Measurements from ENCODE around the gene ECM1. TPM values are rescaled to one million over a fixed set of nuclear protein-coding genes. Genes with fewer than 3 reads are reported as not detected.

ECM1 gene
- total RNA-seq = under 0.01 TPM in 2 replicates

DNA sequence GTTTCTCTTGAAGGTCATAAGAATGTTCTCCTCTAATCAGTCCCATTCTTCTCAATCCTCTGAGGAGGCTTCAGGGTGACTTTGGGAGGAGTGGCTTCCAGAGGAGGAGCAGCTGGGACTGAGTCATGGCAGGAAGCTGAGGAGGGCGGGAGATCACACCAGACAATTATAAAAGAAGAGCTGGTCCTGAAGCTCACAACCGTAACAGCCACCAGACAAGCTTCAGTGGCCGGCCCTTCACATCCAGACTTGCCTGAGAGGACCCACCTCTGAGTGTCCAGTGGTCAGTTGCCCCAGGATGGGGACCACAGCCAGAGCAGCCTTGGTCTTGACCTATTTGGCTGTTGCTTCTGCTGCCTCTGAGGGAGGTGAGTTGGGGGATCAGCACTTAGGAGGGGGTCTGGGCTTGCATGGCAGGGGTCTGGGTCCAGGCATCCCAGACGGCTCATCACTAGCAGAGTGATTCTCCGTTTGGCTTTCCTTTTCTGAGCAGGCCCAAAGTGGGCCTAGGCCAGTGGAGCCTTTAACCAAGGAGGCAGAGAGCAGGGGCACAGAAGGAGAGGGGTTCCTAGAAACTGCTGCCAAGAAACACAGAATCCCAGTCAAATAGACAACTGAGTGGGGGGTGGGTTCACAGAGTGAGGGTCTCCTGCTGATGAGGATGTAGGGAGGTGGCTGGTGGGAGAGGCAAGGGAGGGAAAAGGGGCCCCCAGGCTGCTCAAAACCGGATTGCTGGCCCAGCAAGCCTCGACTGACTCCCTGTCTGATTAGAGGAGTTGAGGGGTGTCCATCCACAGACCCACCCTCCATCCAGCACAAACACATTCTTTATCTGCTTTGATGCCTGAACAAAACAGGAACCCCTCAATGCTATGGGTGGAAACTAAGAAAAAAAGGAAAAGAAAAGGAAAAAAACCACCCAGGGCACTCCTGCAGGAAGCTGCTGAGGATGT is at the start of gene ECM1:
Gene ECM1, plus strand, starts transcription at position 198 of the 953 bp plus-strand sequence. Its CDS starts 101 bp downstream, at position 299.
- DNase-seq (ENCODE audit: low read depth in 2 of 2) = peak in 1 of 2 donors; percentile 72

DNA sequence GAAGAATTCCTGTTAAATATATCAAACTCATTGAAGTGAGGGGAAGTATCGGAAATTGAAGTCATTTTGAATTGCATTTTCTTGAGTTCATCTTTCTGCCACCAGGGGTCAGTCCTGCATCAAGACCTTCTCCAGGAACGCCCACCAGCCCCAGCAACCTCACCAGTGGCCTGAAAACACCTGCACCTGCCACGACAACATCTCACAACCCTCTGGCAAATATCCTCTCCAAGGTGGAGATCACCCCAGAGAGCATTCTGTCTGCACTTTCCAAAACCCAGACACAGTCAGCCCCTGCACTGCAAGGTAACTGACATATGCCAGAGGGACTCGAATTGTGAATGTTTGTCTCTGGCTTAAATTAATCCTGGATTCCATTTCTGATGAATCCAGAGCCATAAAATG is 43.5 kb upstream of the ECM1 start:
- DNase-seq (ENCODE audit: low read depth in 2 of 2) = peak; percentile 45 to 72

DNA sequence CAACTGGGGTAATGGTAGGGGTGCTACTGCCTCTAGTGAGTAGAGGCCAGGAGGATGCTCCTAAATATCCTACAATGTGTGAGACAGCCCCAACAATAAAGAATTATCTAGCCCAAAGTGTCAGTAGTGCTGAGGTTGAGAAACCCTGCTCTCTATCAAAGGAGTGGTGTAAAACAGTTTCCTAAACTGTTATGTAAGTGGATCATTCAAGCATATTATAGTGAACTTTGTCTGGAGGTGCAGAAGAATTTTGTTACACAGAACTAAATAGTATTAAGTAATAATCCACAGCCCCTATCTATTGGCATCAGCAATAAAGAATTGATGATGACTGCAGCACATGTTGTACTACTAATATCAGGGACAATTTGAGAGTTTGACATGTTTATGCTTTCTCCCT is 40.9 kb upstream of the ECM1 start:
- DNase-seq (ENCODE audit: low read depth in 2 of 2) = no peak

DNA sequence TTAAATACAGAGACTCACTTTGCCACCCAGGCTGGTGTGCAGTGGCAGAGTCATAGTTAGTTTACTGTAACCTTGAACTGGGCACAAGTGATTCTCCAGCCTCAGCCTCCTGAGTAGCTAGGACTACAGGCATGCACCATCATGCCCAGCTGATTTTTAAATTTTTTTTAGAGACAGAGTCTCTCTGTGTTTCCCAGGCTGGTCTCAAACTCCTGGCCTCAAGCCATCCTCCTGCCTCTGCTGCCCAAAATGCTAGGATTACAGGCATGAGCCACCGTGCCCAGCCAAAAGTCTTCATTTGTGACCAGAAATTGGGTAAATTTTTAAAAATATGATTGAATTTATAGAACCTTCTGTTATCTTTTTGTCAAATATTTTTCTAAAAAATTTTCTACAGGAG is 38.6 kb upstream of the ECM1 start:
- DNase-seq (ENCODE audit: low read depth in 2 of 2) = no peak

DNA sequence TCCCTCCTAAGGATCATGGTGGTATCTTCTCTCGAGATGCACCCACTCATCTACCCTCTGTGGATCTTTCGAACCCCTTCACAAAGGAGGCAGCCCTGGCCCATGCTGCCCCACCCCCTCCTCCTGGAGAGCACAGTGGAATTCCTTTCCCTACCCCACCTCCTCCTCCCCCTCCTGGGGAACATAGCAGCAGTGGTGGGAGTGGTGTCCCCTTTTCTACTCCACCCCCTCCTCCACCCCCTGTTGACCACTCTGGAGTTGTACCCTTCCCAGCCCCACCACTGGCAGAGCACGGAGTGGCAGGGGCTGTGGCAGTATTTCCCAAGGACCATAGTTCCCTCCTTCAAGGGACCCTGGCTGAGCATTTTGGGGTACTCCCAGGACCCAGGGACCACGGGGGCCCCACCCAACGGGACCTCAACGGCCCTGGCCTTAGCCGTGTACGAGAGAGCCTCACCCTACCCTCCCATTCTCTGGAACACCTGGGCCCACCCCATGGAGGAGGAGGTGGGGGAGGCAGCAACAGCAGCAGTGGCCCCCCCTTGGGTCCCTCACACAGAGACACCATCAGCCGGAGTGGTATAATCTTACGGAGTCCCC is 35.2 kb upstream of the ECM1 start:
- DNase-seq (ENCODE audit: low read depth in 2 of 2) = no peak

DNA sequence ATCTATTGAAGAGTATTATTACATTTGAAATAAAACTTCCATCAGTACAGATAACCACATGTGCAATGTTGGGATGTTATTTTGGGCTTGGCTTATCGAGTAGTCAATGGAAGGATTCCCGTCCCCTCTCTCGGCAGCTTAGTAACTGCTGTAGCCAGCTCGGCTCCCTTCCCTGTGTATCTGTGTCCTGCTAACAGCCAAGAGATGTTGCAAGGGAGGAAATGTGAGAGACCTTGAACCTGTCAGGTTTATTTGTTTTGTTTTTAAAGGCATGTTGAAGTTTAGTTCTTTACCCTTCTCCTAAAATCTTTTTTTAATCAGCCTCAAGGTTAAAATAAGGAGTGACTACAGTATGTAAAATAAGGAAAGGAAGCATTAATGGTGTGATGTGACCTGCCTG is 34.2 kb upstream of the ECM1 start:
- DNase-seq (ENCODE audit: low read depth in 2 of 2) = no peak

DNA sequence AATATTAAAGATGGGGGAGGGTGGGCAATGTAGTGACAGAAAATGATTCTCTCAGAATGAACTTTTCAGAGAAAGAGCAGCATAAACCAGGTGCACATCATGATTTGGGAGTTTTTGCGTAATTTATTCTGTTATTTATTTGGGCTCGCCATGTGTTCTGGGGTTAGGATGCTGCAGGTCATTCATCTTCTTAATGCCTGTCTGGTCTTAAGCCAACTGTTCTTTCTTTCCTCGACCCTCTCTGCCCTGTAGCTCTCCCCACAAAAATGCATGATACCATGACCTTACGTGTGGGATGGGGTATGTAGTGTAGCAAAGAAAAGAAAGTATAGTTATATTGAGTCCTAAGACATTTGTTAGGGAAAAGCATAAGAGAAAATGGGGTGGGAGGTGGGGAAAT is 33.0 kb upstream of the ECM1 start:
- DNase-seq (ENCODE audit: low read depth in 2 of 2) = no peak

DNA sequence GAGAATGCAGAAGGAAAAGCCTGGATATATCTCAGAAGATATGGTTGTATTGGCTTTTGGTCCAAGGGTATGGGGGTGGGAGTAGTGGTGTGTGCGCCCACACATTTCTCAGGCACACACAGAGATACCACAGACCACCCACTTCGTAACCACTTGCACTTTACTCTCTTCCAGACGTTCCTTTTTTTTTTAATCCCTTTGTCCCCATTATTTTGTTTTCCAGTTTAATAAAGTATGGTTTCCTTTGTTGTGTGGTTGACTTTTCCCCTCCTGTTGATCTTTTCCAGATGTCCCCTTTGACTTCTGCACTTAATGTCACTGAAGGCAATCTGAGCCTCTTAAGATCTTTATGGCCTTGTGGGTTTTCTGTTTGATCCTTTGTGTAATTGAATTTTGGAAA is 31.2 kb upstream of the ECM1 start:
- no peak for DNase-seq (ENCODE audit: low read depth in 2 of 2)

DNA sequence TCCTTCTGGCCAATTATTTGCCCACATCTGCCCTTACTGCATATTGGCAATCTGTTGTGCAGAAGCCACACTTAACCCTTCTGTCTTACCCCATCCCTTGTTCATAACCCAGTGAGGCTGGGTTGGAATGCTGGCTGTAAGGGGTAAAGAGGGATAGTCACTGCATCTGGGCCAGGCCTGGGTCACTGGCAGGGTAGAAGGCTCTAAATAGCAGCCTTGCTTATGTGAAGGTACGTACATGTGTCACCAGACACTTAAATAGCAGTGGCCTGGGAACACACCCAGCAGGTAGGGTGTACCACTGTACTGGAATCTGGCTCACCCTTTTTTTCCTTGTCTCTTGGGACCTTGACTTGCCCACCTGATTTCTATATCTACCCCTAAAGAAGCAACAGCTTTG is 30.6 kb upstream of the ECM1 start:
- DNase-seq (ENCODE audit: low read depth in 2 of 2) = no peak

DNA sequence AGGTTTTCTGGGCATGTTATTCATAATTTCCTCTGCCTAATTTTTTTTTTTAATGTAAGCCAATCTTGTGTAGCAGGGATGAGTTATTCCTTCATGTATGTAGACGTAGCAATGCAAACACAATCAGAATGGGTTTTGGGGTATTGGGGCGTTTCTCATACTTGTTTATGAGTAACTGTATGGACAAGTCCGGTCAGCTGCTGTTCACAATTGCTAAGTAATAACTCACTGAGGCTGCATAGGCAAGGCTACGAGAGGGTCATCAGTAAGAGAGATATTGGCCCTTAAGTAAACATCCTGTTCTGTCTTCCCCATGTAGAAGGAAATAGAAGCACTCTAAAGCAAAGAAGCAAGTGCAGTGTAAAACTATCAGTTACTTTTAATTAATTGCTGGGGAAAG is 30.2 kb upstream of the ECM1 start:
- DNase-seq (ENCODE audit: low read depth in 2 of 2) = peak in 1 of 2 donors; percentile 21

DNA sequence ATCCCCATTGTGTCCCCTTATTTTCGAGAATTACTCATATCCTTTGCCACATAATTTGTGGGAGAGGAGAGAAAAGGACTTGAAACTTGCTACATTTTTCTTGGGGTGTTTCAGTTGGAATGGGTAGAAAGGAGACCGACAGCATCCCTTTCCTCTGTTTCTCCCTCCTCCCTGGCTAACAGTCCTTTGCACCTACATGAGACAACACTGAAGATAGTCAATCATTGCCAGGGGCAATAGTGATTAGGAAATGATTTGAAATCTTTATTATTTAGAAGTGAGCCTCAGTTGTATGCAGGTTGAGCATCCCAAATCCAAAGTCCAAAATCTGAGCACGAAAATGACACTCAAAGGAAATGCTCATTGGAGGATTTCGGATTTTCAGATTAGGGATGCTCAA is 28.5 kb upstream of the ECM1 start:
- DNase-seq (ENCODE audit: low read depth in 2 of 2) = no peak

DNA sequence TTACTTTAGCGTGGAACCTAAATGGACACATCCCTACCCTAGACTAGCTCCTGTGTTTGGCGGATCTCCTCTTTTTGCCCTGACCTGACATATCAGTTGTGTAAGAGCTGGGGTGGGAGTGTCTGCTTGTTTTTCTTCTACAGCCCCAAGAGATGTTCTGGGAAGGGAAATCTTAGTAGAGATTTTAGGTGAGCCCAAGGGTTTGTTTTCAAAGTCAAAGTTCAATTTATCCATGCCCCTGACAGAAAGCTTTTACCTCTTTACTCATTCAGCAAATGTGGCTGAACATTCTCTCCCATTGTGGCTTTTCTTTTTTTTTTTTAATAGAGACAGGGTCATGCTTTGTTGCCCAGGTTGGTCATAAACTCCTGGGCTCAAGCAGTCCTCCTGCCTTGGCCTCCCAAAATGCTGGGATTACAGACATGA is 28.0 kb upstream of the ECM1 start:
- no peak for DNase-seq (ENCODE audit: low read depth in 2 of 2)

DNA sequence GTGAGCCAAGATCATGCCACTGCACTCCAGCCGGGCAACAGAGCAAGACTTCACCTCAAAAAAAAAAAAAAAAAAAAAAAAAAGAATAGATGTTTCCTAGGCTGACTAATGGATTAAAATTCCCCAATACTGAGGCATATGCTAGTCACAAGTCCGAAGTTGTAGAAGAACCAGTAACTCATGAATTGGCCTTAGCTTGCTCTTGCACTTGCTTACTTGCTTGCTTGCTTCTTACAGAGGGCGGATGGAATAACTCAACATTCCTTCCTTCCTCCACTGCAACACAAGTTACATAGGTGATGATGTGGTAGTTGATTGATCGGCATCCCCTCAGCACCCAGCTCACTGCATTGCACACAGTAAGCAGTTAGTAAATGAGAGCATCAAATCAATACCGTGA is 23.5 kb upstream of the ECM1 start:
- no peak for DNase-seq (ENCODE audit: low read depth in 2 of 2)

DNA sequence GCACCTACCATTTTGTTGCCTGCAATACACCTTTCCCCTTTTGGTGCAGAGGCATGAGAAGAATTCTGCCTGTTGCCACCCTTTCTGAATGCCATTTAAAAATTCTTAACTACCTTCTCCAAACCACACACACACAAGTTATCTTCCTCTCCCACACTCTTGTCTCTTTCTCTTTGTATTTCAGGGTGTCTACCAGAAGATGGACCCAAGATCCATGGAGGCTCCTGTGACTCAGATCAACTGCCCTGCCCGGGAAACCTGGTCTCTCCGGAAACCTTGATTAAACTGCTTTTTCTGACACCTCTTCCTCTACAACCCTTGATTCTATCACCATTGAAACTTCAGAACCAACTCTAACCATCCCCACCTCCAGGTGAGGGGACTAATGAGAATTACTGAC is 23.0 kb upstream of the ECM1 start:
- peak in 1 of 2 donors; percentile 13 for DNase-seq (ENCODE audit: low read depth in 2 of 2)

DNA sequence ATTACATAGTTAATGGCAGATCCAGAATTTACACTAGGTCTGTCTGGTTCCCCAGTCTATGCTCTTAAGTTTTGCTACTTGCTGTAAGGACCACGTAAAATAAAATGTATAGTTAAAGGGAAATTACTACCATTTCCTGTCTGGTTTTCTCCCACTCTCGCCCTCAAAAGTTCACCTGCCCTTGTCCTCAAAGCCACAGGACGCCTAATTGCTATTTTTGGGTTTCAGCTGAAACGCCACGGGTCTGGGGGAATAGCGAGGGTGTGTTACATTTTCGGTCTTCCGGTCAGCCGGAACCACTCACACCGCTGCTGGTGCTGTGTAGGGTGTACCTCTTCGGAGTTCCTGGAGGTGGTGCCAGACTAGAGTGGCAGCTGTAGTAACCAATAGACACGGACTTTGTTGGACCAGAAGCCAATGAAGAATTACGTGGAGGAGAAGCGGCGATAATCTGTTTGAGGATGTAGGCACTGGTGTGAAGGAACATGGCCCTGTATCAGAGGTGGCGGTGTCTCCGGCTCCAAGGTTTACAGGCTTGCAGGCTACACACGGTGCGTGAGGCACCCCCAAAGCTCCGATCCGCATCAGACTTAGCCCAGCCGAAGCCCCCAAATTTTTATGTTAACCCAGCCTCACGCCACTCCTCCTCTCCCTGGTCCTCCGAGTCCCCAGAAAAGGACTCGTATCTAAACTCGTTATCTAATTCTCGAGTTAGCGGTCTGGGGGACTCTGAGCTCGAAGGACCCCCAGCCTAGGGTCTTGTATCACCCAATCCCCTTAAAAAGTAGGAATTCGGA is 20.7 kb upstream of the ECM1 start, which contains the start of gene TARS2:
Gene TARS2, plus strand, starts transcription at position 454 of the 797 bp plus-strand sequence. Its CDS starts 32 bp downstream, at position 486.
- peak; percentile 98 to 99 for DNase-seq (ENCODE audit: low read depth in 2 of 2)

DNA sequence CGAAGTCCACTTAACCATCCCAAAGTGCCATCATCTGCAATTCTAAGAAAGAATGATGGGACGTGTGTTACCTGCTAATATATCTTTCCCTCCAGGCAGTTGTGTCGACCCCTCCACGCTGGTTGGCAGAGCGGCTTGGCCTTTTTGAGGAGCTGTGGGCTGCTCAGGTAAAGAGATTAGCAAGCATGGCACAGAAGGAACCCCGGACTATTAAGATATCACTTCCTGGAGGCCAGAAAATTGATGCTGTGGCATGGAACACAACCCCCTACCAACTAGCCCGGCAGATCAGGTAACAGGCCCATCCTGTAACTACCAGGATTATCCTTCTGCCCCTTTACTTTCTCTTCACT is 20.2 kb upstream of the ECM1 start:
- no peak for DNase-seq (ENCODE audit: low read depth in 2 of 2)

DNA sequence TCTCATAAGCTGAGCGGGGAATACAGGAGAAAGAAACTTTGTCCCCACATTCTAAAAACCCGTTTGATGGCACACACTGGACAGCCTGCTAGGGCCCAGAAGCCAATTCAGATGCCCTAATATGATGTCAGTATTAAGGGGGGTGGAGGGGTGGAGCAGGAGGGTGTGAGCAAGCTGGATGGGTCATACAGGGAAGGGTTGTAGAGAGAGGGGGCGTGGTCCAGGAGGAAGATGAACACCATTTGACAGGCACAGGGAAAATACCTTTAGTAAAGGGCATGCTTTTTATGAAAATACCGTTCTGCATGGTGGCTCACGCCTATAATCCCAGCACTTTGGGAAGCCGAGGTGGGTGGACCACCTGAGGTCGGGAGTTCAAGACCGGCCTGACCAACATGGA is 14.7 kb upstream of the ECM1 start:
- DNase-seq (ENCODE audit: low read depth in 2 of 2) = no peak

DNA sequence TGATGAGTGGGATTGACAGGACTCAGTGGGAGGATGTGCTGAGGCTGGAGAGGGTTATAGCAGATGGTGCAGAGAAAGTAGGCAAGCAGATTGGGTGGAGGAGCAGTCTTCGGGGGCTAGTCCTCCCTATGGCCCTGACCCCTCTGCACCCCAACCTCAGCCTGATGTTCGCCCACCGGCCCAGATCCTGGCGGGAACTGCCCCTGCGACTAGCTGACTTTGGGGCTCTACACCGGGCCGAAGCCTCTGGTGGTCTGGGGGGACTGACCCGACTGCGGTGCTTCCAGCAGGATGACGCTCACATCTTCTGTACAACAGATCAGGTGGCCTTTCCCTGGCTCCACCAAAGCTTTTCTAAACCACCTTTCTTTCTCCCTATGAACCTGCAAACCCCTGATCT is 9.6 kb upstream of the ECM1 start:
- no peak for DNase-seq (ENCODE audit: low read depth in 2 of 2)

DNA sequence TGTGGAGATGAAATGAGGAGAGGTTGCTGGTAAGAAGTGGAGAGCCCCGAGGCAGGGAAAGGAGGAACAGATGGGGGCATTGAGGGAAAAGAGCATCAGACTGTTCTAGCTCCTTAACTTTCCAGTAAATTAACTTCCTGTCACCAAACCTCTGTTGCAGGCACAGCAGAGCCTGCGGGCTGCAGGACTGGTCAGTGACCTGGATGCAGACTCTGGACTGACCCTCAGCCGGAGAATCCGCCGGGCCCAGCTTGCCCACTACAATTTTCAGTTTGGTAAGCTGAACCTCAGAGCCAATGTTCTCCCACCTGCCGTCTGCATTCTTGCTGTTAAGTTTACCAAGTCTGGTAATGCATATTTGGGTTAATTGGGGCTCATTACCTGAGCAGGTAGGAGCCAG is 2.5 kb upstream of the ECM1 start:
- no peak for DNase-seq (ENCODE audit: low read depth in 2 of 2)

DNA sequence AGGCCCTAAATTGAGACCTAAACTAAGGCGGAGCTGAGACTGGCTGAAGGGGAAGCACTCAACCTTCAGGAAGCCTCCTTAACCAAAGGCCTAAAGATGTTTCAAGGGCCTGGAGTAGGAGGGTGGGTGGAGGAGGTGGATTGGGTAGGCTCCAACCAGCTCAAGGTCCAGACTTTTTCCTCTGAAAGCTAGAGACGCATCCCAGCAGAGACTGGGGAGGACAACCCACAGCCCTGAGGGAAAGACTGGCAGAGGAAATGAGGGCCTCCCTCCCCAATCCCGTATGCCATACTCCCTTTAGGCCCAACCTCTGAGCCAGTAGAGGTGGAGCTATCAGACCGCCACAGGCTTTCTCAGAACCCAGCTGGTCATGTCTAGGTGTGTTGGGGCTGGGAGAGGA is 1.1 kb downstream of the ECM1 start:
- no peak for DNase-seq (ENCODE audit: low read depth in 2 of 2)

DNA sequence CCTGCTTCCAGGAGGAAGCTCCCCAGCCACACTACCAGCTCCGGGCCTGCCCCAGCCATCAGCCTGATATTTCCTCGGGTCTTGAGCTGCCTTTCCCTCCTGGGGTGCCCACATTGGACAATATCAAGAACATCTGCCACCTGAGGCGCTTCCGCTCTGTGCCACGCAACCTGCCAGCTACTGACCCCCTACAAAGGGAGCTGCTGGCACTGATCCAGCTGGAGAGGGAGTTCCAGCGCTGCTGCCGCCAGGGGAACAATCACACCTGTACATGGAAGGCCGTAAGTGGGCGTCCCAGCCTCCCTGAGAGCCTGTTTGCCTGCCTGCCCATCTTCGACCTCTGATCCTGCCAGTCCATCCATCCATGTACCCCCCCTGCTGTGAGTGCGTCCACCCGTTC is 3.6 kb downstream of the ECM1 start:
- DNase-seq (ENCODE audit: low read depth in 2 of 2) = no peak

DNA sequence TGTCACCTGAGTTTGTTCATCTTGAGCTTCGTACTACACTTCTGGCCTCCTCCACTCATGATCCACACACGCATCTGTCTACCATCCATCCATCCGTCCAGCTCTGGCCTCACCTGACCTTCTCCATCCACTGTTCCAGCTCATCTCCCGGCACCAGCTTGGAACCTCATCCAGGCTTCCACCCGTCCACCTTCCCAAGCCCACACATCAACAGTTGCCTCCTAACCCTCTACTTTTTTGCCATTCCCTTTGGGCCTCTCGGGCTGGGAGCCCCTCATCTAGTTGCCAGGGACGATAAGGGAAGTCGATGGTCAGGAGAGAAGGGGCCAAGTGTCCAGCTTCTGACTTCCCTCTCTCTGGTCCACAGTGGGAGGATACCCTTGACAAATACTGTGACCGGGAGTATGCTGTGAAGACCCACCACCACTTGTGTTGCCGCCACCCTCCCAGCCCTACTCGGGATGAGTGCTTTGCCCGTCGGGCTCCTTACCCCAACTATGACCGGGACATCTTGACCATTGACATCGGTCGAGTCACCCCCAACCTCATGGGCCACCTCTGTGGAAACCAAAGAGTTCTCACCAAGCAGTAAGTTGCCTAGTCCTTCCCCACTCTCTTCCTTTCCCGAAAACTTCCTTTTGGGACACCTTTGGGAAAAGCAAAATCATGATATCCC is 4.2 kb downstream of the ECM1 start:
- DNase-seq (ENCODE audit: low read depth in 2 of 2) = no peak
